GM12878 (cell line): ENCODE measurements around the gene WDR93. TPM values are rescaled to one million over a fixed set of nuclear protein-coding genes. Genes with fewer than 3 reads are reported as not detected.

Source experiments
- ATAC-seq: fragments of 200-7000 bp; cut with Tn5 transposase; 3 replicates; pipeline ENCODE4 v1.9.1; 2020; ENCODE audit warnings: mild to moderate bottlenecking, moderate library complexity
- BruUV-seq: library from RNA; stranded (reverse); fragments of 400-500 nt; replicated peaks from 2 replicates; lab custom pipeline; 2021; lab: Mats Ljungman, UMichigan
- CTCF ChIA-PET: fragments of 300-600 bp; sonication (Branson Sonifier 250); formaldehyde crosslinking; extraction: SDS; loops from one replicate; lab custom pipeline; 2021; ENCODE audit warnings: inconsistent platforms; lab: Yijun Ruan, JAX
- POLR2A ChIA-PET: fragments of 350-600 bp; formaldehyde crosslinking; extraction: SDS; loops from one replicate; lab custom pipeline; 2021; ENCODE audit warnings: inconsistent platforms; lab: Charles Lee
- RAD21 ChIA-PET: fragments of 300-600 bp; sonication (Branson Sonifier 250); formaldehyde crosslinking; loops from one replicate; lab custom pipeline; 2023; ENCODE audit warnings: antibody characterized with exemption; ENCODE audit not compliant: unreplicated experiment; lab: Charles Lee
- SMC1A ChIA-PET: fragments of 300-600 bp; sonication (Branson Sonifier 250); formaldehyde crosslinking; loops from one replicate; lab custom pipeline; 2023; ENCODE audit not compliant: unreplicated experiment, uncharacterized antibody; lab: Charles Lee
- DNase-seq: peaks from one replicate; pipeline ENCODE4 v3.0.0-alpha.2; 2011; ENCODE audit warnings: low read depth, low spot score
- FAIRE-seq: peaks from 3 replicates; lab custom pipeline; 2011; peaks lifted over from hg19 to GRCh38; lab: Jason Lieb, UNC
- H2AFZ ChIP-seq: 2 replicates; pipeline ENCODE4 v1.6.0; 2011; ENCODE audit warnings: low read depth, low read length, control low read depth; ENCODE audit not compliant: control insufficient read depth
- H3K27ac ChIP-seq: 2 replicates; pipeline ENCODE4 v1.5.1; 2011; ENCODE audit warnings: control low read depth; ENCODE audit not compliant: control insufficient read depth, insufficient read depth
- H3K27me3 ChIP-seq, 2 experiments: replicated peaks in 1 of 2; 2 replicates each; pipeline versions ENCODE4 v1.6.0 to v1.6.1; 2011; ENCODE audit warnings: low read length in 1 of 2; ENCODE audit not compliant: control insufficient read depth in 2 of 2, insufficient read depth in 2 of 2
- H3K36me3 ChIP-seq, 2 experiments: 2 replicates each; pipeline ENCODE4 v1.5.1; 2011; ENCODE audit warnings: low read length in 1 of 2; ENCODE audit not compliant: control insufficient read depth in 2 of 2, insufficient read depth in 2 of 2
- H3K4me1 ChIP-seq: 2 replicates; pipeline ENCODE4 v1.6.1; 2011; ENCODE audit warnings: mild to moderate bottlenecking, low read length, moderate library complexity, mixed read lengths; ENCODE audit not compliant: control insufficient read depth, insufficient read depth
- H3K4me2 ChIP-seq: 2 replicates; pipeline ENCODE4 v1.6.0; 2011; ENCODE audit warnings: control low read depth; ENCODE audit not compliant: control insufficient read depth, insufficient read depth
- H3K4me3 ChIP-seq: fragments of 200-600 bp; sonication (generic); 2 replicates; pipeline ENCODE4 v1.5.1; 2016
- H3K79me2 ChIP-seq: 2 replicates; pipeline ENCODE4 v1.6.0; 2011; ENCODE audit warnings: low read length; ENCODE audit not compliant: control insufficient read depth, insufficient read depth
- H3K9ac ChIP-seq: 2 replicates; pipeline ENCODE4 v1.8.0; 2011; ENCODE audit warnings: low read length, control low read depth, mixed read lengths; ENCODE audit not compliant: control insufficient read depth, insufficient read depth
- H3K9me3 ChIP-seq: replicated peaks from 3 replicates; pipeline ENCODE4 v1.5.1; 2011; ENCODE audit warnings: mild to moderate bottlenecking, low read length; ENCODE audit not compliant: control insufficient read depth, insufficient read depth
- H4K20me1 ChIP-seq: 2 replicates; pipeline ENCODE4 v1.6.0; 2011; ENCODE audit not compliant: control insufficient read depth, insufficient read depth
- BCLAF1 ChIP-seq: fragments of 450-650 bp; IDR thresholded peaks from 2 replicates; pipeline ENCODE4 v1.6.1; 2017; ENCODE audit warnings: antibody characterized with exemption, mild to moderate bottlenecking, moderate library complexity
- CBFB ChIP-seq: IDR thresholded peaks from 2 replicates; pipeline ENCODE4 v1.6.1; 2016; ENCODE audit warnings: antibody characterized with exemption, low read depth
- CEBPB ChIP-seq, 2 experiments: fragments of 150-350 bp in 1 of 2; IDR thresholded peaks; 2 replicates each; pipeline ENCODE4 v1.6.1; 2012 to 2014; ENCODE audit warnings: low read depth in 2 of 2, low read length in 2 of 2, borderline replicate concordance in 1 of 2, inconsistent platforms in 1 of 2
- CREM ChIP-seq: IDR thresholded peaks from 2 replicates; pipeline ENCODE4 v1.6.1; 2014; ENCODE audit warnings: antibody characterized with exemption, low read depth
- FOXK2 ChIP-seq: fragments of 450-650 bp; IDR thresholded peaks from 2 replicates; pipeline ENCODE4 v1.6.1; 2017; ENCODE audit warnings: mild to moderate bottlenecking, moderate library complexity
- IKZF1 ChIP-seq: fragments of 450-650 bp; conservative IDR thresholded peaks from 2 replicates; pipeline ENCODE4 v1.6.1; 2017; ENCODE audit warnings: antibody characterized with exemption, mild to moderate bottlenecking
- MTA2 ChIP-seq: fragments of 450-650 bp; IDR thresholded peaks from 2 replicates; pipeline ENCODE4 v1.6.1; 2016; ENCODE audit warnings: low read depth, mild to moderate bottlenecking, moderate library complexity
- NR2C1 ChIP-seq: fragments of 450-650 bp; IDR thresholded peaks from 2 replicates; pipeline ENCODE4 v1.6.1; 2017; ENCODE audit warnings: antibody characterized with exemption, mild to moderate bottlenecking, moderate library complexity
- PRDM15 ChIP-seq: fragments of 450-650 bp; formaldehyde crosslinking; IDR thresholded peaks from 2 replicates; pipeline ENCODE4 v1.4.0; 2020; ENCODE audit warnings: mild to moderate bottlenecking, moderate library complexity
- RB1 ChIP-seq: fragments of 450-650 bp; formaldehyde crosslinking; IDR thresholded peaks from 2 replicates; pipeline ENCODE4 v1.6.1; 2017; ENCODE audit warnings: mild to moderate bottlenecking, borderline replicate concordance
- TCF12 ChIP-seq: IDR thresholded peaks from 2 replicates; pipeline ENCODE4 v1.6.1; 2011; ENCODE audit warnings: low read depth, mild to moderate bottlenecking, low read length
- ZNF217 ChIP-seq: fragments of 450-650 bp; IDR thresholded peaks from 2 replicates; pipeline ENCODE4 v1.6.1; 2017; ENCODE audit warnings: antibody characterized with exemption, mild to moderate bottlenecking
- ZNF622 ChIP-seq: fragments of 450-650 bp; IDR thresholded peaks from 2 replicates; pipeline ENCODE4 v1.6.1; 2017; ENCODE audit warnings: mild to moderate bottlenecking, inconsistent platforms
- WGBS: methylation state at CpG from one replicate; pipeline ENCODE4 v1.1.6; 2016; ENCODE audit warnings: low lambda C conversion rate; ENCODE audit not compliant: insufficient replicate concordance, insufficient coverage; ENCODE audit errors: missing lambda C conversion rate; 5-methylcytosine and 5-hydroxymethylcytosine counted together
- in situ Hi-C: fragments of 300-500 bp; cut with MboI; formaldehyde crosslinking; loops from 9 replicates; pipeline ENCODE4 v1.14.3; 2018; ENCODE audit warnings: mixed read lengths
- intact Hi-C: fragments of 100-400 bp; cut with micrococcal nuclease; formaldehyde crosslinking; loops from one replicate; pipeline ENCODE4 v1.14.2; 2022; ENCODE audit not compliant: unreplicated experiment
- polyA plus RNA-seq, 11 experiments: library from polyadenylated mRNA; depleted of rRNA in 4 of 11; unstranded in 6 of 11; stranded (reverse) in 5 of 11; fragments of >200 nt; fragmentation: Nextera tagmentation in 4 of 11; fragmentation: Illumina TruSeq in 1 of 11; extraction: Ambion mirVana in 4 of 11; extraction: Trizol in 1 of 11; gene quantifications; 1 replicate in 1 of 11; 2 replicates in 10 of 11; pipeline versions ENCODE4 v1.2.1 to v1.2.3, GENCODE V29; 2011 to 2016; ENCODE audit warnings: inconsistent platforms in 2 of 11, missing spikeins in 2 of 11, low read depth in 1 of 11
- total RNA-seq, 4 experiments: library from RNA; depleted of rRNA in 3 of 4; stranded (reverse); fragments of >200 nt in 3 of 4; fragmentation: Illumina TruSeq in 1 of 4; extraction: Trizol in 1 of 4; gene quantifications; 2 replicates each; pipeline versions ENCODE4 v1.2.1 to v1.2.3, GENCODE V29; 2013 to 2021
- TF ChIP-seq, protein P1 (sequence below): fragments of 450-650 bp; IDR thresholded peaks from 2 replicates; pipeline ENCODE4 v1.6.1; 2016; ENCODE audit warnings: mild to moderate bottlenecking
- TF ChIP-seq, protein P2 (sequence below): fragments of 450-650 bp; IDR thresholded peaks from 2 replicates; pipeline ENCODE4 v1.6.1; 2017; ENCODE audit warnings: mild to moderate bottlenecking, moderate library complexity

The WDR93 gene
- total and polyA plus RNA-seq, 10 of the 15 experiments (the other 5 are each of a cell fraction or from before 2014, with no cell fraction given) = not detected

- Histone ChIP-seq H3K9ac (no peak overlapping the region), H3K27ac (no peak overlapping the region), H3K36me3 (no peaks in the 10 kb centered on the region), H3K9me3 (no peaks in the 10 kb centered on the region), H3K79me2 (no peaks in the 10 kb centered on the region), H3K27me3 (no peaks in the 10 kb centered on the region), H3K4me1 (no peaks in the 10 kb centered on the region), H3K4me3 (no peak overlapping the region), H4K20me1 (no peaks in the 10 kb centered on the region), H3K4me2 (no peak overlapping the region), H2AFZ (no peak overlapping the region)
- ChIA-PET CTCF (no interaction called here), POLR2A (no interaction called here), SMC1A (no interaction called here), RAD21 (no interaction called here)
- ATAC-seq (no peak), FAIRE-seq (no peak), DNase-seq (no peak)
- in situ Hi-C loops (no loop called here), intact Hi-C loops (no loop called here)
- WGBS = 78% methylated on average over 16 of the region's 16 CpGs
- no TSS peak for BruUV-seq
- no peak for TF ChIP-seq PRDM15 (CRISPR knock-in tag)
- TF ChIP-seq MTA2 = no peak
- no peak for TF ChIP-seq BCLAF1
- no peak for TF ChIP-seq CEBPB (IDR thresholded peaks at IDR 0.05; ENCODE audit: borderline replicate concordance in 1 of 2, low read depth in 2 of 2, low read length in 2 of 2)
- TF ChIP-seq CBFB = no peak
- no peak for TF ChIP-seq NR2C1
- TF ChIP-seq, protein P1, sequence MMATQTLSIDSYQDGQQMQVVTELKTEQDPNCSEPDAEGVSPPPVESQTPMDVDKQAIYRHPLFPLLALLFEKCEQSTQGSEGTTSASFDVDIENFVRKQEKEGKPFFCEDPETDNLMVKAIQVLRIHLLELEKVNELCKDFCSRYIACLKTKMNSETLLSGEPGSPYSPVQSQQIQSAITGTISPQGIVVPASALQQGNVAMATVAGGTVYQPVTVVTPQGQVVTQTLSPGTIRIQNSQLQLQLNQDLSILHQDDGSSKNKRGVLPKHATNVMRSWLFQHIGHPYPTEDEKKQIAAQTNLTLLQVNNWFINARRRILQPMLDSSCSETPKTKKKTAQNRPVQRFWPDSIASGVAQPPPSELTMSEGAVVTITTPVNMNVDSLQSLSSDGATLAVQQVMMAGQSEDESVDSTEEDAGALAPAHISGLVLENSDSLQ = no peak
- no peak for TF ChIP-seq FOXK2
- TF ChIP-seq, protein P2, sequence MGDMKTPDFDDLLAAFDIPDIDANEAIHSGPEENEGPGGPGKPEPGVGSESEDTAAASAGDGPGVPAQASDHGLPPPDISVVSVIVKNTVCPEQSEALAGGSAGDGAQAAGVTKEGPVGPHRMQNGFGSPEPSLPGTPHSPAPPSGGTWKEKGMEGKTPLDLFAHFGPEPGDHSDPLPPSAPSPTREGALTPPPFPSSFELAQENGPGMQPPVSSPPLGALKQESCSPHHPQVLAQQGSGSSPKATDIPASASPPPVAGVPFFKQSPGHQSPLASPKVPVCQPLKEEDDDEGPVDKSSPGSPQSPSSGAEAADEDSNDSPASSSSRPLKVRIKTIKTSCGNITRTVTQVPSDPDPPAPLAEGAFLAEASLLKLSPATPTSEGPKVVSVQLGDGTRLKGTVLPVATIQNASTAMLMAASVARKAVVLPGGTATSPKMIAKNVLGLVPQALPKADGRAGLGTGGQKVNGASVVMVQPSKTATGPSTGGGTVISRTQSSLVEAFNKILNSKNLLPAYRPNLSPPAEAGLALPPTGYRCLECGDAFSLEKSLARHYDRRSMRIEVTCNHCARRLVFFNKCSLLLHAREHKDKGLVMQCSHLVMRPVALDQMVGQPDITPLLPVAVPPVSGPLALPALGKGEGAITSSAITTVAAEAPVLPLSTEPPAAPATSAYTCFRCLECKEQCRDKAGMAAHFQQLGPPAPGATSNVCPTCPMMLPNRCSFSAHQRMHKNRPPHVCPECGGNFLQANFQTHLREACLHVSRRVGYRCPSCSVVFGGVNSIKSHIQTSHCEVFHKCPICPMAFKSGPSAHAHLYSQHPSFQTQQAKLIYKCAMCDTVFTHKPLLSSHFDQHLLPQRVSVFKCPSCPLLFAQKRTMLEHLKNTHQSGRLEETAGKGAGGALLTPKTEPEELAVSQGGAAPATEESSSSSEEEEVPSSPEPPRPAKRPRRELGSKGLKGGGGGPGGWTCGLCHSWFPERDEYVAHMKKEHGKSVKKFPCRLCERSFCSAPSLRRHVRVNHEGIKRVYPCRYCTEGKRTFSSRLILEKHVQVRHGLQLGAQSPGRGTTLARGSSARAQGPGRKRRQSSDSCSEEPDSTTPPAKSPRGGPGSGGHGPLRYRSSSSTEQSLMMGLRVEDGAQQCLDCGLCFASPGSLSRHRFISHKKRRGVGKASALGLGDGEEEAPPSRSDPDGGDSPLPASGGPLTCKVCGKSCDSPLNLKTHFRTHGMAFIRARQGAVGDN = no peak
- TF ChIP-seq RB1 = no peak
- no peak for TF ChIP-seq ZNF622
- TF ChIP-seq CREM = no peak
- TF ChIP-seq IKZF1 = no peak
- no peak for TF ChIP-seq ZNF217
- TF ChIP-seq TCF12 = no peak
Observed at GRCh38 chr15:89642106-89642505, 48.5 kb upstream of the WDR93 start.
